Testis (tissue), 3 donors: ENCODE data around the gene RTCA. TPM values are rescaled to one million over a fixed set of nuclear protein-coding genes. Genes with fewer than 3 reads are reported as not detected.

ENCODE experiments used
- DNase-seq: peaks from one replicate; pipeline ENCODE4 v3.0.0-alpha.2; 2019
- H3K27ac ChIP-seq, 2 donors: fragments of 200-600 bp; sonication (generic); one replicate each; pipeline ENCODE4 v1.5.1; 2019
- H3K27me3 ChIP-seq: fragments of 200-600 bp; sonication (generic); one replicate; pipeline ENCODE4 v1.5.1; 2019
- H3K36me3 ChIP-seq: fragments of 200-600 bp; sonication (generic); one replicate; pipeline ENCODE4 v1.5.1; 2017; ENCODE audit warnings: low read depth; ENCODE audit errors: missing control alignments
- H3K4me1 ChIP-seq: fragments of 200-600 bp; sonication (generic); one replicate; pipeline ENCODE4 v1.5.1; 2019
- H3K4me3 ChIP-seq, 2 donors: fragments of 200-600 bp; sonication (generic); one replicate each; pipeline ENCODE4 v1.5.1; 2017 to 2019
- H3K9me3 ChIP-seq: fragments of 200-600 bp; sonication (generic); one replicate; pipeline ENCODE4 v1.5.1; 2017
- CTCF ChIP-seq, 3 experiments: fragments of 450-650 bp in 2 of 3; fragments of 200-600 bp in 1 of 3; sonication (generic) in 1 of 3; IDR thresholded peaks; one replicate each; pipeline ENCODE4 v1.5.1; 2016 to 2019; ENCODE audit warnings: antibody characterized with exemption in 3 of 3, mild to moderate bottlenecking in 2 of 3, moderate library complexity in 1 of 3
- POLR2A ChIP-seq: fragments of 450-650 bp; IDR thresholded peaks from one replicate; pipeline ENCODE4 v1.6.1; 2017; ENCODE audit warnings: antibody characterized with exemption, mild to moderate bottlenecking, moderate library complexity
- WGBS, 2 donors: methylation state at CpG; one replicate each; pipeline ENCODE4 v1.1.5; 2018; 5-methylcytosine and 5-hydroxymethylcytosine counted together
- intact Hi-C: fragments of 100-400 bp; cut with DNase I; formaldehyde crosslinking; loops from one replicate; pipeline ENCODE4 v1.15.1; 2023; ENCODE audit warnings: low total_unique reads
- polyA plus RNA-seq: library from polyadenylated mRNA; stranded (reverse); fragments of 350-450 nt; fragmentation: Illumina TruSeq; extraction: RNeasy Lipid Tissue Mini Kit (QIAGEN cat#74804); gene quantifications from one replicate; pipeline ENCODE4 v1.2.3, GENCODE V29; 2014; ENCODE audit warnings: low read depth, low replicate concordance; ENCODE audit not compliant: insufficient read depth
- total RNA-seq, 2 donors: library from RNA; depleted of rRNA; stranded (reverse); fragments of >200 nt; gene quantifications; one replicate each; pipeline ENCODE4 v1.2.3, GENCODE V29; 2016

Gene RTCA
- total and polyA plus RNA-seq, 3 donors from 2014 or later, result 20.9 to 30.0 (median 24.2) TPM

- H3K4me1 ChIP-seq, result no peaks in the 10 kb centered on the region
- H3K9me3 ChIP-seq, result no peaks in the 10 kb centered on the region
- no peak overlapping the region for H3K27ac ChIP-seq
- no peak overlapping the region for H3K4me3 ChIP-seq
- H3K27me3 ChIP-seq, result no peaks in the 10 kb centered on the region
- no peaks in the 10 kb centered on the region for H3K36me3 ChIP-seq
- 95 to 100% methylated on average over 2 of the region's 2 CpGs for WGBS, 2 donors
- no peak for DNase-seq
- intact Hi-C loops, result no loop called here
- TF ChIP-seq CTCF (IDR thresholded peaks at IDR 0.05) (no peak), POLR2A (no peak)
Observed at GRCh38 chr1:100302739-100303138, 36.7 kb downstream of the RTCA start.

- Histone ChIP-seq H3K27ac (no peak overlapping the region), H3K4me1 (no peaks in the 10 kb centered on the region), H3K36me3 (no peaks in the 10 kb centered on the region), H3K4me3 (no peak overlapping the region), H3K27me3 (no peaks in the 10 kb centered on the region), H3K9me3 (no peaks in the 10 kb centered on the region)
- no peak for DNase-seq
- intact Hi-C loops, result no loop called here
- 83 to 100% methylated on average over 2 of the region's 2 CpGs for WGBS, 2 donors
- TF ChIP-seq CTCF (IDR thresholded peaks at IDR 0.05) (no peak), POLR2A (no peak)
Observed at GRCh38 chr1:100304227-100304626, 38.2 kb downstream of the RTCA start.

- H3K27ac ChIP-seq, result no peak overlapping the region
- no peaks in the 10 kb centered on the region for H3K27me3 ChIP-seq
- WGBS, 2 donors, result 83 to 86% methylated on average over 3 of the region's 3 CpGs
- no peaks in the 10 kb centered on the region for H3K9me3 ChIP-seq
- no peaks in the 10 kb centered on the region for H3K36me3 ChIP-seq
- TF ChIP-seq CTCF (IDR thresholded peaks at IDR 0.05) (no peak), POLR2A (no peak)
- intact Hi-C loops, result no loop called here
- no peak for DNase-seq
- no peaks in the 10 kb centered on the region for H3K4me1 ChIP-seq
- no peak overlapping the region for H3K4me3 ChIP-seq
Observed at GRCh38 chr1:100304921-100305320, 38.9 kb downstream of the RTCA start.

GRCh38 chr1:100305954-100306353 lies 39.9 kb downstream of the RTCA start:
- TF ChIP-seq CTCF (IDR thresholded peaks at IDR 0.05), result no peak
- no peak for TF ChIP-seq POLR2A
- WGBS, 2 donors, result 84 to 91% methylated on average over 3 of the region's 3 CpGs
- no peak overlapping the region for H3K4me3 ChIP-seq
- no peak overlapping the region for H3K27ac ChIP-seq
- DNase-seq, result no peak
- intact Hi-C loops, result no loop called here
- H3K36me3 ChIP-seq, result no peaks in the 10 kb centered on the region
- no peaks in the 10 kb centered on the region for H3K4me1 ChIP-seq
- no peaks in the 10 kb centered on the region for H3K9me3 ChIP-seq
- no peaks in the 10 kb centered on the region for H3K27me3 ChIP-seq

- no peak overlapping the region for H3K4me3 ChIP-seq
- intact Hi-C loops, result no loop called here
- DNase-seq, result no peak
- H3K4me1 ChIP-seq, result no peaks in the 10 kb centered on the region
- no peaks in the 10 kb centered on the region for H3K27me3 ChIP-seq
- H3K36me3 ChIP-seq, result no peaks in the 10 kb centered on the region
- no peak overlapping the region for H3K27ac ChIP-seq
- H3K9me3 ChIP-seq, result no peaks in the 10 kb centered on the region
- TF ChIP-seq CTCF (IDR thresholded peaks at IDR 0.05) (no peak), POLR2A (no peak)
- 55 to 64% methylated on average over 2 of the region's 2 CpGs for WGBS, 2 donors
Observed at GRCh38 chr1:100306735-100307313, 40.8 kb downstream of the RTCA start.
